ENCODE data around the gene SOBP. TPM values are rescaled to one million over a fixed set of nuclear protein-coding genes. Genes with fewer than 3 reads are reported as not detected.

SOBP gene
- total RNA-seq, 2 donors from 2014 or later, result 1.5 to 1.9 TPM

DNA sequence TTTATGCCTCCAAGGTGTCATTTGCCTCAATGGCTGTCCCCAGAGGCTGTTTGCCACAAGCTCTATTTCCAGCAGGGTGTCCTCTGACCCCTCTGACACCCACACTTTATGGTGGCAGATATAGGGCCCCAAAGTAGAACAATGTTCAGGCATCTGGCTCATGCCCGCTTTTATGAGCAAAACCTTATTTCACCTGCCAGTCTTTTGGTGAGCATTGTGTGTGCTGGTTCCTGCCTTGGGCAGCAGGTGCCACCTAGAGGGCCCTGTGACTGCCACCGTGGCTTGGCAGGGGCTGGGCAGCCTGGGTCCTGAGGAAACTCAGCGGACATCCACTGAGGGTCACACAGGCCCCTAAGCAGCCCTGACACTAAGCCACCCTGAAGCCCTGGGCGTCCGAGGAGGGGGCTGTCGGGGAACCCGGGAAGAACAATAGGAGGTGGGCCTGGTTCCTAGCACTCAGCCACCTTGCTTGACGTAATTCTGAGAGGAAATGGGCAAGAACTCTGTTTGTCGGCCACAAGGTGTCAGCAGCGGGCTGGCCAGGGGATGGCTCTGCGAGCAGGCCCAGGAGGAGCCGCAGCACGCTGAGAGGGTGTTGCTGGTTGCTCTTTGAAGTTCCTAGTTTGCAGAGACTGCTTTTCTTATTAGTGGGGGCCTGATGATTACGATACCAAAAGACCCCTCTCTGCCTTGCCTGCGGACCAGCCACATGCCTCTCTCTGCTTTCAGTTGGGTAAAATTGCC lies 185.2 kb downstream of the SOBP start:
- H3K4me1 Mint-ChIP-seq, result peaks cover 7% of the 10 kb centered on the region
- Histone ChIP-seq H3K9me3 (ENCODE audit: control insufficient read depth, low read length) (no peaks in the 10 kb centered on the region), H3K4me3 (ENCODE audit: low read length) (no peak overlapping the region), H3K36me3 (ENCODE audit: control insufficient read depth, insufficient read depth, low read length) (no peaks in the 10 kb centered on the region), H3K27me3 (ENCODE audit: control insufficient read depth, insufficient read depth, low read length, poor library complexity, severe bottlenecking) (peaks cover 15% of the 10 kb centered on the region), H3K27ac (ENCODE audit: low read depth, low read length) (no peak overlapping the region), H3K9ac (ENCODE audit: extremely low read depth, low read length, poor library complexity, severe bottlenecking) (no peak overlapping the region), H3K4me1 (ENCODE audit: control insufficient read depth, insufficient read depth, low read length) (no peaks in the 10 kb centered on the region)
- 13 to 26% methylated on average over 9 to 15 of the region's 15 CpGs for WGBS, 2 experiments (ENCODE audit: insufficient coverage in 1 of 2, insufficient read length in 1 of 2)
- peak; percentile 95 for DNase-seq
- no peaks in the 10 kb centered on the region for H3K9me3 Mint-ChIP-seq
- H3K4me3 Mint-ChIP-seq, result peak overlapping the region; percentile 30
- TF ChIP-seq, protein P1, sequence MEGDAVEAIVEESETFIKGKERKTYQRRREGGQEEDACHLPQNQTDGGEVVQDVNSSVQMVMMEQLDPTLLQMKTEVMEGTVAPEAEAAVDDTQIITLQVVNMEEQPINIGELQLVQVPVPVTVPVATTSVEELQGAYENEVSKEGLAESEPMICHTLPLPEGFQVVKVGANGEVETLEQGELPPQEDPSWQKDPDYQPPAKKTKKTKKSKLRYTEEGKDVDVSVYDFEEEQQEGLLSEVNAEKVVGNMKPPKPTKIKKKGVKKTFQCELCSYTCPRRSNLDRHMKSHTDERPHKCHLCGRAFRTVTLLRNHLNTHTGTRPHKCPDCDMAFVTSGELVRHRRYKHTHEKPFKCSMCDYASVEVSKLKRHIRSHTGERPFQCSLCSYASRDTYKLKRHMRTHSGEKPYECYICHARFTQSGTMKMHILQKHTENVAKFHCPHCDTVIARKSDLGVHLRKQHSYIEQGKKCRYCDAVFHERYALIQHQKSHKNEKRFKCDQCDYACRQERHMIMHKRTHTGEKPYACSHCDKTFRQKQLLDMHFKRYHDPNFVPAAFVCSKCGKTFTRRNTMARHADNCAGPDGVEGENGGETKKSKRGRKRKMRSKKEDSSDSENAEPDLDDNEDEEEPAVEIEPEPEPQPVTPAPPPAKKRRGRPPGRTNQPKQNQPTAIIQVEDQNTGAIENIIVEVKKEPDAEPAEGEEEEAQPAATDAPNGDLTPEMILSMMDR (conservative IDR thresholded peaks at IDR 0.05), result peak; percentile 93
- peaks cover 23% of the 10 kb centered on the region for H3K27me3 Mint-ChIP-seq (ENCODE audit: insufficient read depth)
- H3K36me3 Mint-ChIP-seq (ENCODE audit: low read depth), result no peaks in the 10 kb centered on the region
- peak overlapping the region; percentile 84 for H3K27ac Mint-ChIP-seq

DNA sequence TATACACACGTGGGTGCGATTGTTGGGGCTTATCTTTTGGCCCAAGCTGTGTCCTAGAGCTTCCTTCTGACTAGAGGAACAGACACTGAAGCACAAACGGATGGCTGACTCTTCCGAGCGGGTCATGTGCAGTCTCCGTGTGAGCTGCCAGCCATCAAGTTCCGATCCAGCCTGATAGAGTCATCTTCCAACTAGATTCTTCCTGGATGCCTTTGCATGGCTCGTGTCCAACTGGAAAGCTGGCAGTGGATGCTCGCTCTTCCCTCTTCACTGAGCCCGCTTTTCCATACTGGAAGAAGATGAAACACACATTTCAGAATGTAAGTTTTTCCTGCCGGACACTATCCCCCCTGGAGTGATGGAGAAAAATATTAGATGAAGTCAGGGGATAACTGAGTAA lies 186.1 kb downstream of the SOBP start:
- H3K36me3 Mint-ChIP-seq (ENCODE audit: low read depth), result no peaks in the 10 kb centered on the region
- no peaks in the 10 kb centered on the region for H3K9me3 ChIP-seq (ENCODE audit: control insufficient read depth, low read length)
- no peak overlapping the region for H3K27ac Mint-ChIP-seq
- no peak overlapping the region for H3K9ac ChIP-seq (ENCODE audit: extremely low read depth, low read length, poor library complexity, severe bottlenecking)
- DNase-seq, result no peak
- peaks cover 15% of the 10 kb centered on the region for H3K27me3 ChIP-seq (ENCODE audit: control insufficient read depth, insufficient read depth, low read length, poor library complexity, severe bottlenecking)
- H3K4me1 Mint-ChIP-seq, result peaks cover 2% of the 10 kb centered on the region
- no peak overlapping the region for H3K27ac ChIP-seq (ENCODE audit: low read depth, low read length)
- no peaks in the 10 kb centered on the region for H3K36me3 ChIP-seq (ENCODE audit: control insufficient read depth, insufficient read depth, low read length)
- no peak overlapping the region for H3K4me3 ChIP-seq (ENCODE audit: low read length)
- no peak overlapping the region for H3K4me3 Mint-ChIP-seq
- TF ChIP-seq, protein P1 (conservative IDR thresholded peaks at IDR 0.05), result no peak
- H3K9me3 Mint-ChIP-seq, result no peaks in the 10 kb centered on the region
- peaks cover 28% of the 10 kb centered on the region for H3K27me3 Mint-ChIP-seq (ENCODE audit: insufficient read depth)
- H3K4me1 ChIP-seq (ENCODE audit: control insufficient read depth, insufficient read depth, low read length), result no peaks in the 10 kb centered on the region
- whole genome bisulfite sequencing, 2 experiments (ENCODE audit: insufficient coverage in 1 of 2, insufficient read length in 1 of 2), result 83 to 84% methylated on average over 8 to 11 of the region's 11 CpGs

DNA sequence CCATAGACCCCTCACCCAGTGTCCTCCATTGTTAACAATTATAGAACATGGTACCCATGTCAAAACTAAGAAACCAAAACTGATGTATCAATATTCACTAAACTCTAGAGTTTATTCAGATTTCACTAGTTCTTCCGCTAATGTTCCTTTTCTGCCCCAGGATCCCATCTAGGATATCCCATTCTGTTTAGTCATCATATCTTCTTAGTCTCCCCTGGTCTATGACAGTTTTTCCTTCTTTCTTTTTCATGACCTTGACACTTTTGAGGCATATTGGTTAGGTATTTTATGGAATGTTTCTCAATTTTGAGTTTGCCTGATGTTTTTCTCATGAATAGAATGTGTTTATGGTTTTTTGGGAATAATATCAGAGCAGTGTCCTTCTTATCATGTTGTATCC lies 187.5 kb downstream of the SOBP start:
- H3K4me1 Mint-ChIP-seq, result peaks cover 2% of the 10 kb centered on the region
- WGBS, 2 experiments (ENCODE audit: insufficient coverage in 1 of 2, insufficient read length in 1 of 2), result 94 to 100% methylated on average over 1 of the region's 1 CpG
- no peaks in the 10 kb centered on the region for H3K36me3 Mint-ChIP-seq (ENCODE audit: low read depth)
- Histone ChIP-seq H3K9ac (ENCODE audit: extremely low read depth, low read length, poor library complexity, severe bottlenecking) (no peak overlapping the region), H3K27ac (ENCODE audit: low read depth, low read length) (no peak overlapping the region), H3K9me3 (ENCODE audit: control insufficient read depth, low read length) (no peaks in the 10 kb centered on the region), H3K4me1 (ENCODE audit: control insufficient read depth, insufficient read depth, low read length) (no peaks in the 10 kb centered on the region), H3K36me3 (ENCODE audit: control insufficient read depth, insufficient read depth, low read length) (no peaks in the 10 kb centered on the region), H3K27me3 (ENCODE audit: control insufficient read depth, insufficient read depth, low read length, poor library complexity, severe bottlenecking) (peaks cover 15% of the 10 kb centered on the region), H3K4me3 (ENCODE audit: low read length) (no peak overlapping the region)
- H3K9me3 Mint-ChIP-seq, result no peaks in the 10 kb centered on the region
- TF ChIP-seq, protein P1 (conservative IDR thresholded peaks at IDR 0.05), result no peak
- DNase-seq, result no peak
- H3K27me3 Mint-ChIP-seq (ENCODE audit: insufficient read depth), result peaks cover 26% of the 10 kb centered on the region
- no peak overlapping the region for H3K4me3 Mint-ChIP-seq
- no peak overlapping the region for H3K27ac Mint-ChIP-seq

All from endodermal cell (in vitro differentiated cells).